Stimulated activated naive CD8-positive, alpha-beta T cell treated with anti-CD3 and anti-CD28 coated beads, Interleukin-15, amount 100 ng/mL, for 72 hours (primary cell): ENCODE data around the gene ACAN.
A peak's percentile ranks its signal among the peaks of the same experiment; 100 is the strongest.

ENCODE experiments used
- ATAC-seq: fragments of 150-1000 bp; cut with Tn5 transposase; 2 replicates; pipeline ENCODE4 v1.10.0; 2021; ENCODE audit warnings: mild to moderate bottlenecking, moderate library complexity
- DNase-seq, 2 donors: peaks; one replicate each; pipeline ENCODE4 v3.0.0; 2021 to 2022
- H3K27ac Mint-ChIP-seq, 2 donors: one replicate each; pipeline ENCODE4 v1.8.0; 2022; ENCODE audit warnings: mild to moderate bottlenecking in 2 of 2, mixed read lengths in 2 of 2, moderate library complexity in 2 of 2
- H3K27me3 Mint-ChIP-seq: one replicate; pipeline ENCODE4 v1.8.0; 2022; ENCODE audit warnings: mixed read lengths
- H3K4me1 Mint-ChIP-seq: one replicate; pipeline ENCODE4 v1.8.0; 2022; ENCODE audit warnings: mild to moderate bottlenecking, mixed read lengths
- H3K4me3 Mint-ChIP-seq, 2 donors: one replicate each; pipeline ENCODE4 v1.8.0; 2022; ENCODE audit warnings: mild to moderate bottlenecking in 2 of 2, mixed read lengths in 2 of 2, moderate library complexity in 1 of 2
- H3K9me3 Mint-ChIP-seq, 2 donors: one replicate each; pipeline ENCODE4 v1.8.0; 2022; ENCODE audit warnings: mixed read lengths in 2 of 2

Gene ACAN

GRCh38 chr15:88803241-88803919 is at the start of gene ACAN:
TSS of gene ACAN (plus strand) at chr15:88803436. CDS start at chr15:88836207, 32,771 bp downstream.
- H3K27ac Mint-ChIP-seq, result no peak within 1 kb of the TSS
- DNase-seq (no peak), ATAC-seq (peak; percentile 28)
- peaks cover 100% of the 10 kb centered on the region for H3K27me3 Mint-ChIP-seq
- peaks cover 10% of the 10 kb centered on the region for H3K4me1 Mint-ChIP-seq
- H3K9me3 Mint-ChIP-seq, result no peaks in the 10 kb centered on the region
- peak within 1 kb of the TSS; percentile 78 to 80 for H3K4me3 Mint-ChIP-seq

GRCh38 chr15:88756521-88756920 is 46.7 kb upstream of the ACAN start:
- peaks cover 5% of the 10 kb centered on the region for H3K4me1 Mint-ChIP-seq
- H3K27me3 Mint-ChIP-seq, result peaks cover 4% of the 10 kb centered on the region
- no peak overlapping the region for H3K4me3 Mint-ChIP-seq
- H3K27ac Mint-ChIP-seq, result peak overlapping the region in 1 of 2 donors; percentile 59
- DNase-seq (no peak), ATAC-seq (no peak)
- no peaks in the 10 kb centered on the region for H3K9me3 Mint-ChIP-seq

DNA sequence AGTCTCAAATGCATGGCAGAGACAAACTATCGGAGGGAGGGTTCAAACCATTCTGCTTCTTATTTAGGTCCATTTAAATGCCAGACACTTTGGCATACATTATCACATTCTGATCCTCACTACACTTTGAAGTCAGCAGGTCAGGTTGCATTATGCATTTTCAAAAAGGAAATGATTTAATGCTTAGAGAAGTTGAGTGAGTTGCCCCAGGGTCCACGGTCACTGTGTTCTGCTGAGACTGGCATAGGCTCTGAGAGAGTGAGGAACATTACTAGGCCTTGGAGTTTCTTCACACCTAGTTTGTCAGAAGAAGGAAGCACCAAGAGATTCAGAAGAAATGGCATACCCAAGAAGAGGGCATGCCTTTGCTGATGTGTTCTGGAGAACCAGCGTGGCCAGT is 46.3 kb upstream of the ACAN start:
- ATAC-seq (no peak), DNase-seq (no peak)
- peak overlapping the region; percentile 22 to 59 for H3K27ac Mint-ChIP-seq
- no peaks in the 10 kb centered on the region for H3K9me3 Mint-ChIP-seq
- H3K4me3 Mint-ChIP-seq, result no peak overlapping the region
- peaks cover under 1% of the 10 kb centered on the region for H3K27me3 Mint-ChIP-seq
- peaks cover 5% of the 10 kb centered on the region for H3K4me1 Mint-ChIP-seq

DNA sequence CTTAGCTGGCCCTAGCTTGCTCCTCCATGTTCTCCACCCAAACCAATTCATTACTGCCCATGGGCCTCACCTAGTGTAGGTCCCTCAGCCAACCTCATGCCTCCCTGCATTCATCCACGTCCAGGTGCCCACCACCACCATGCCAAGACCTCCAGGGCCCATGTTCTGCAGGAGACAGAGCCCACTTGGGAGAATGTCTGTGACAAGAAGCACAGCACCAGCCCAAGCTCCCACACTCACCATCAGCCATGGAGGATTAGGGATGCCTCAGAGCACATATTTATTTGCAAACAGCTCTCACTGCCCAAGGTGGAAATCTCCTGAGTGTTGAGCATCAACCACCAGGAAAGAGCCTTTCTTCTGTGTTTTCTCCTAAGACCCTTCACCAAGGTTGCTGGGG is 43.4 kb upstream of the ACAN start:
- ATAC-seq, result no peak
- peaks cover 5% of the 10 kb centered on the region for H3K4me1 Mint-ChIP-seq
- H3K9me3 Mint-ChIP-seq, result no peaks in the 10 kb centered on the region
- DNase-seq, result no peak
- H3K27ac Mint-ChIP-seq, result no peak overlapping the region
- no peaks in the 10 kb centered on the region for H3K27me3 Mint-ChIP-seq
- H3K4me3 Mint-ChIP-seq, result no peak overlapping the region

- Mint-ChIP-seq H3K27me3 (peaks cover 14% of the 10 kb centered on the region), H3K4me3 (no peak overlapping the region), H3K4me1 (peaks cover 4% of the 10 kb centered on the region), H3K9me3 (no peaks in the 10 kb centered on the region), H3K27ac (no peak overlapping the region)
- DNase-seq, result no peak
- ATAC-seq, result no peak
Measured at GRCh38 chr15:88764448-88764847, 38.8 kb upstream of the ACAN start.

DNA sequence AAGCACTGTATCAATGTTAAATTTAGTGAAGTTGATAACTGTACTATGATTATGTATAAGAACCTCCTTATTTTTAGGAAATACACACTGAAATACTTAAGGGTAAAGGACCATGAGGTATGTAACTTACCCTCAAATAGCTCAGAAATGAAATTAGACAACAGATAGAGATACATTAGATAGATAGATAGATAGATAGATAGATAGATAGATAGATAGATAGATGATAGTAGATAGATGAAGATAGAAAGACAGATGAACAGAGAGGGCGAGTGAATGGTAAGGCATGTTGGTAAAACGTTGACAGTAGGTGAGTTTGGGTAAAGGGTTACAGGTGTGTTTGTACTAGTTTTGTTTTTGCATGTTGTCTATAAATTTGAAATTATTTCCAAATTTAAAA is 38.0 kb upstream of the ACAN start:
- DNase-seq (no peak), ATAC-seq (no peak)
- peaks cover 21% of the 10 kb centered on the region for H3K27me3 Mint-ChIP-seq
- H3K27ac Mint-ChIP-seq, result no peak overlapping the region
- H3K9me3 Mint-ChIP-seq, result peaks cover 5 to 7% of the 10 kb centered on the region in 2 donors
- peaks cover 11% of the 10 kb centered on the region for H3K4me1 Mint-ChIP-seq
- no peak overlapping the region for H3K4me3 Mint-ChIP-seq

- Mint-ChIP-seq H3K9me3 (peaks cover 7% of the 10 kb centered on the region in 2 donors), H3K27me3 (peaks cover 33% of the 10 kb centered on the region), H3K4me1 (peaks cover 11% of the 10 kb centered on the region), H3K4me3 (peak overlapping the region; percentile 9 to 34), H3K27ac (peak overlapping the region in 1 of 2 donors; percentile 55)
- ATAC-seq (no peak), DNase-seq (no peak)
Measured at GRCh38 chr15:88769161-88769971, 33.9 kb upstream of the ACAN start.

DNA sequence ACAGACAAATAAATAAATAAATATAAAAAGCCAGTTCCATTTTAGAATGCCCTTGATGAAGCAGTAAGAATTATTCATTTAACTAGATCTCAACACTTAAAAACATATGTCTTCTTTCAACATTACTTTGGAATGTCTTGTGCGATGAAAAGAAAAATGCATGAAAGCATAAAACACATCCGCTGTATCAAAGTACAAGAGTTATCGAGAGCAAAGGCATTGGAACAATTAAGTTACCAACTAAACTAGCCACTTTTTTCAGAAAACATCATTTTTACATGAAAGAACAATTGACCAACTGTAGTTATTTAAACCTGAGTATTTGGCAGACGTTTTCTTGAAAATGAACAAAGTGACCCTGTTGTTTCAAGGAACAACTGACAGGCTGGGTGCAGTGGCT is 27.5 kb upstream of the ACAN start:
- Mint-ChIP-seq H3K27ac (no peak overlapping the region), H3K9me3 (peaks cover 0 to 6% of the 10 kb centered on the region in 2 donors), H3K27me3 (peaks cover 9% of the 10 kb centered on the region), H3K4me1 (no peaks in the 10 kb centered on the region), H3K4me3 (no peak overlapping the region)
- ATAC-seq (no peak), DNase-seq (no peak)

GRCh38 chr15:88776646-88777045 is 26.6 kb upstream of the ACAN start:
- no peak overlapping the region for H3K4me3 Mint-ChIP-seq
- ATAC-seq, result no peak
- no peak for DNase-seq
- peaks cover 0 to 6% of the 10 kb centered on the region in 2 donors for H3K9me3 Mint-ChIP-seq
- no peaks in the 10 kb centered on the region for H3K27me3 Mint-ChIP-seq
- H3K4me1 Mint-ChIP-seq, result no peaks in the 10 kb centered on the region
- H3K27ac Mint-ChIP-seq, result no peak overlapping the region

DNA sequence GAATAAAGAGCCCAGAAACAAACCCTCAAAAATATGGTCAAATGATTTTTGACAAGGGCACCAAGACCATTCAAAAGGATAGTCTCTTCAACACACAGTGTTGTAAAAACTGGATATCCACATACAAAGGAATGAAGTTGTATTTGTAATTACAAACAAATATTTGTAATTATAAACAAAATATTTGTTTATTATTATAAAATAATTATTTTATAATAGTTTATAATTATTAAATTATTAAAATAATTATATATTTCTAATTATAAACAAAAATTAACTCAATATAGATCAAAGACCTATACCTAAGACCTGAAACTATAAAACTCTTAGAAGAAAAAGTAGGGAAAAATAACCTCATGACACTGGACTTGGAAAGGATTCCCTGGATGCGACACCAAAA is 23.3 kb upstream of the ACAN start:
- no peak for DNase-seq
- Mint-ChIP-seq H3K4me1 (no peaks in the 10 kb centered on the region), H3K9me3 (peaks cover 0 to 6% of the 10 kb centered on the region in 2 donors), H3K27me3 (no peaks in the 10 kb centered on the region), H3K27ac (no peak overlapping the region), H3K4me3 (no peak overlapping the region)
- ATAC-seq, result no peak

- Mint-ChIP-seq H3K9me3 (no peaks in the 10 kb centered on the region), H3K4me3 (no peak overlapping the region), H3K27ac (no peak overlapping the region), H3K27me3 (no peaks in the 10 kb centered on the region), H3K4me1 (no peaks in the 10 kb centered on the region)
- DNase-seq, result no peak
- no peak for ATAC-seq
Measured at GRCh38 chr15:88782465-88782864, 20.8 kb upstream of the ACAN start.

DNA sequence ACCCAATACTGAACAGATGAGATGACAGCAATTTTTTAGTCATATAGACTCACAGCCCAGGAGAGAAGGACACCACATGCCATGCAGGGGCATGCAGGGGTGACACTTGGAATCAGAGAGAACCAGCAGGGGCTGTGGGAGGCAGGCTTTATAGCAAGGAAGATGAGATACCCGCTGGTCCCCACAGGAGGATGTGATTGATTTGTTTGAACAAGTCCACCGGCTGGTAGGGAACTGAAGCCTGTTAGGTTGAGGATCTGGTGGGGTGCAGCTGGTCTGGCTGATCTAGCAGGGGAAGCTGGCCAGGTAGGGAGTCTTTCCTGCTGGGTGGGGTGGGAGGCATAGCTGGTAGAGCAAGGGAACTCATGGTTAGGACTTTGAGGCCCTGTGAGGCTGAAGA is 18.0 kb upstream of the ACAN start:
- ATAC-seq (no peak), DNase-seq (no peak)
- Mint-ChIP-seq H3K27ac (peak overlapping the region in 1 of 2 donors; percentile 47), H3K4me3 (no peak overlapping the region), H3K9me3 (no peaks in the 10 kb centered on the region), H3K4me1 (no peaks in the 10 kb centered on the region), H3K27me3 (no peaks in the 10 kb centered on the region)

- DNase-seq (no peak), ATAC-seq (no peak)
- H3K4me1 Mint-ChIP-seq, result no peaks in the 10 kb centered on the region
- no peak overlapping the region for H3K4me3 Mint-ChIP-seq
- peaks cover 17% of the 10 kb centered on the region for H3K27me3 Mint-ChIP-seq
- H3K9me3 Mint-ChIP-seq, result no peaks in the 10 kb centered on the region
- H3K27ac Mint-ChIP-seq, result no peak overlapping the region
Measured at GRCh38 chr15:88788036-88788435, 15.2 kb upstream of the ACAN start.

GRCh38 chr15:88788816-88789215 is 14.4 kb upstream of the ACAN start:
- Mint-ChIP-seq H3K27me3 (peaks cover 24% of the 10 kb centered on the region), H3K27ac (peak overlapping the region; percentile 64 to 81), H3K4me3 (no peak overlapping the region), H3K4me1 (no peaks in the 10 kb centered on the region), H3K9me3 (no peaks in the 10 kb centered on the region)
- DNase-seq (no peak), ATAC-seq (no peak)

DNA sequence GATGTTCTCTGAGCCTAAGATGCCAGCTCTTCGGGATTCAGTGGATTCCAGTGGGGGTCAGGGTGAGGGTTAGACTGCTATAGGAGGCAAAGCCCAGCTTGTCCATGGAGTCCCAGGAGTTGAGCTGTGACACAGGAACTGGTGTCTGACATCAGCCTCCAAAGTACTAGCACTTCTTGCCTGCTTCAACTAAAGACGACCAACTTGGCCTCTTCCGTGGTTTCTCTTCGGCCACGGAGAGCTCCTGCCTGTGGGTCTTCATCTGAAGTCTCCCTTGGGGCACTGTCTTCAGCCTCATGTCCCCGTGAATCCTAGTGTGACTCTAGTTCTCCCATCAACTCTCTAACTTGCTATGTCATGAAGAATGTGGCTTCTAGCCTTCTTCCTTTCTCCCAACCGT is 12.8 kb upstream of the ACAN start:
- Mint-ChIP-seq H3K27ac (no peak overlapping the region), H3K27me3 (peaks cover 41% of the 10 kb centered on the region), H3K4me1 (no peaks in the 10 kb centered on the region), H3K9me3 (no peaks in the 10 kb centered on the region), H3K4me3 (no peak overlapping the region)
- no peak for DNase-seq
- no peak for ATAC-seq

- no peaks in the 10 kb centered on the region for H3K4me1 Mint-ChIP-seq
- no peaks in the 10 kb centered on the region for H3K9me3 Mint-ChIP-seq
- H3K4me3 Mint-ChIP-seq, result no peak overlapping the region
- H3K27me3 Mint-ChIP-seq, result peaks cover 51% of the 10 kb centered on the region
- H3K27ac Mint-ChIP-seq, result no peak overlapping the region
- DNase-seq, result no peak
- no peak for ATAC-seq
Measured at GRCh38 chr15:88791637-88792036, 11.6 kb upstream of the ACAN start.
